Ascending aorta (tissue), 2 donors: Measurements from ENCODE around the gene DCXR. TPM values are rescaled to one million over a fixed set of nuclear protein-coding genes. Genes with fewer than 3 reads are reported as not detected.

Experiments
- DNase-seq, 2 donors: peaks; one replicate each; pipeline ENCODE4 v3.0.0-alpha.2; 2019; ENCODE audit warnings: low spot score in 2 of 2
- H3K27ac ChIP-seq, 2 donors: fragments of 200-600 bp; sonication (generic); one replicate each; pipeline ENCODE4 v1.5.1; 2016 to 2017; ENCODE audit warnings: mild to moderate bottlenecking in 1 of 2
- H3K27me3 ChIP-seq: fragments of 200-600 bp; sonication (generic); one replicate; pipeline ENCODE4 v1.5.1; 2017
- H3K36me3 ChIP-seq, 2 donors: fragments of 200-600 bp; sonication (generic); one replicate each; pipeline ENCODE4 v1.5.1; 2016
- H3K4me1 ChIP-seq, 2 donors: fragments of 200-600 bp; sonication (generic); one replicate each; pipeline ENCODE4 v1.5.1; 2016 to 2017; ENCODE audit warnings: mild to moderate bottlenecking in 1 of 2
- H3K4me3 ChIP-seq, 2 donors: fragments of 200-600 bp; sonication (generic); one replicate each; pipeline ENCODE4 v1.5.1; 2016 to 2017; ENCODE audit warnings: mild to moderate bottlenecking in 1 of 2
- H3K9me3 ChIP-seq, 2 donors: fragments of 200-600 bp; sonication (generic); one replicate each; pipeline ENCODE4 v1.5.1; 2016
- intact Hi-C: fragments of 100-400 bp; cut with DNase I; formaldehyde crosslinking; loops from one replicate; pipeline ENCODE4 v1.15.1; 2023
- total RNA-seq: library from RNA; depleted of rRNA; stranded (reverse); fragments of >200 nt; gene quantifications from one replicate; pipeline ENCODE4 v1.1.0, GENCODE V29; 2016
- TF ChIP-seq, protein P1 (sequence below), 3 experiments: fragments of 200-600 bp in 2 of 3; fragments of 450-650 bp in 1 of 3; sonication (generic) in 2 of 3; IDR thresholded peaks; one replicate each; pipeline ENCODE4 v1.5.1; 2016 to 2019; ENCODE audit warnings: antibody characterized with exemption in 3 of 3, mild to moderate bottlenecking in 1 of 3, moderate library complexity in 1 of 3

The DCXR gene
- total RNA-seq, 1 donor from 2014 or later, result 160 TPM

DNA sequence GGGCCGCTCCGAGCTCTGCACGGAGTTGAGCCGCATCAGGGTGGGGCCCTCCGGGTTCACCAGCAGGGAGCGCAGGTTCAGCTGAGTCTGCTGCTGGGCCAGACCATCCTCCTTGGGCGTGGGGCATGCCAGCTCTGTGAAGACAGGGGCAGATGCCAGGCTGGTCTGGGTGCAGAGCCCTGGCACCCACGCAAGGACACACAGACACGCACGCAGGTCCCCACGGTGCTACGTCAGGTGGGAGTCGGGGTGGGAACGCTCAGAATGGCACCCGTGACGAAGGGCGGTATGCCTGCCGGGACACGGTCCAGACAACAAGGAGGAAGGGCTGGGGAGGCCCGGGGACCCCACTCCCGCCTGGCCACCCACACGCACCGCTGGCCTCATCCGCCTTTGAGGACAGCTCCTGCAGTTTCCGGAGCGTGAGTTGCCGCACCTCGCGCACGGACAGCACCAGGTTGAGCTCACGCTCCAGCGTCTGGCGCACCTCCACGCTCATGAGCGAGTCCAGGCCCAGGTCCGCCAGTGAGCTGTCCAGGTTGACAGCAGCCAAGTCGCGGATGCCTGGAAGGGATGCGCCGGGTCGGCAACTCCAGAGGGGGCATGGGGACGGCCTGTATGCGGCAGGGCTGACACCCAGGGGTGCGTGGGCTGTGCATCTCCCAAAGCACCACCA lies 43.4 kb upstream of the DCXR start:
- TF ChIP-seq, protein P1, sequence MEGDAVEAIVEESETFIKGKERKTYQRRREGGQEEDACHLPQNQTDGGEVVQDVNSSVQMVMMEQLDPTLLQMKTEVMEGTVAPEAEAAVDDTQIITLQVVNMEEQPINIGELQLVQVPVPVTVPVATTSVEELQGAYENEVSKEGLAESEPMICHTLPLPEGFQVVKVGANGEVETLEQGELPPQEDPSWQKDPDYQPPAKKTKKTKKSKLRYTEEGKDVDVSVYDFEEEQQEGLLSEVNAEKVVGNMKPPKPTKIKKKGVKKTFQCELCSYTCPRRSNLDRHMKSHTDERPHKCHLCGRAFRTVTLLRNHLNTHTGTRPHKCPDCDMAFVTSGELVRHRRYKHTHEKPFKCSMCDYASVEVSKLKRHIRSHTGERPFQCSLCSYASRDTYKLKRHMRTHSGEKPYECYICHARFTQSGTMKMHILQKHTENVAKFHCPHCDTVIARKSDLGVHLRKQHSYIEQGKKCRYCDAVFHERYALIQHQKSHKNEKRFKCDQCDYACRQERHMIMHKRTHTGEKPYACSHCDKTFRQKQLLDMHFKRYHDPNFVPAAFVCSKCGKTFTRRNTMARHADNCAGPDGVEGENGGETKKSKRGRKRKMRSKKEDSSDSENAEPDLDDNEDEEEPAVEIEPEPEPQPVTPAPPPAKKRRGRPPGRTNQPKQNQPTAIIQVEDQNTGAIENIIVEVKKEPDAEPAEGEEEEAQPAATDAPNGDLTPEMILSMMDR (IDR thresholded peaks at IDR 0.05), result no peak
- Histone ChIP-seq H3K9me3 (no peaks in the 10 kb centered on the region), H3K27me3 (no peaks in the 10 kb centered on the region), H3K4me1 (no peaks in the 10 kb centered on the region), H3K36me3 (peaks cover 65 to 76% of the 10 kb centered on the region in 2 donors), H3K4me3 (no peak overlapping the region), H3K27ac (no peak overlapping the region)
- intact Hi-C loops, result no loop called here
- DNase-seq, result no peak

DNA sequence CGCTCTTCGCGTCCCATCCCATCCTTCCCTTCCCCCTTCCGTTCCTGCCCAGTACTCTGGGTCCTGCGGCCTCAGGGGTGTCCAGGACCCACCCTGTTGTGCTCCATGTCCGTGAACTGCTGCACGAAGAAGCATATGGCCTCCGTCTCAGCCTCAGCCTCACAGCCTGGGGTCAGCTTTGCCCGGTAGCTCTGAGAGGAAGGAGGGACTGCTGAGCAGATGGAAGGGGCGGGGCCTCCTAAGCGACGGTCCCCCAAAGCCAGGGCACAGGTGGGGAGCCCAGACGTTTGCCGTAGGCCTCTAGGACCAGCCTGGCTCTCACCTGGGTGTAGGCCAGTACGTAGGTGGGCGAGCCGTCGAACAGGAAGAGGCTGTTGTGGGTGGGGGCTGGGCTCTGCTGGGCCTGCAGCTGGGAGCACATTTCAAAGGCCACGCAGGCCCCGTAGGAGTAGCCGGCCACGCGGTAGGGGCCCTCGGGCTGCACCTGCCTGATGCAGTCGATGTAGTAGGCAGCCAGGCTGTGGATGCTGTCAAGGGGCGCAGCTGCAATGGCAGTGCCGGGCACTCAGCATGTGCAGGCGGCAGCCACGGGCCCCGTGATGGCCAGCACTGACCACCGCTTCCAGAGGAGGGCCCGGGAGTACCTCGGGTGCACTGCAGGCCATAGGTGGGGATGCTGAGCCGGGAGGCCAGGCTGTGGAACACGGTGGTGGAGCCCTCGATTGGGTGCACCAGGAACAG lies 42.7 kb upstream of the DCXR start:
- DNase-seq, result no peak
- Histone ChIP-seq H3K27ac (no peak overlapping the region), H3K4me3 (no peak overlapping the region), H3K4me1 (no peaks in the 10 kb centered on the region), H3K36me3 (peaks cover 59 to 69% of the 10 kb centered on the region in 2 donors), H3K27me3 (no peaks in the 10 kb centered on the region), H3K9me3 (no peaks in the 10 kb centered on the region)
- TF ChIP-seq, protein P1 (IDR thresholded peaks at IDR 0.05), result no peak
- intact Hi-C loops, result no loop called here

DNA sequence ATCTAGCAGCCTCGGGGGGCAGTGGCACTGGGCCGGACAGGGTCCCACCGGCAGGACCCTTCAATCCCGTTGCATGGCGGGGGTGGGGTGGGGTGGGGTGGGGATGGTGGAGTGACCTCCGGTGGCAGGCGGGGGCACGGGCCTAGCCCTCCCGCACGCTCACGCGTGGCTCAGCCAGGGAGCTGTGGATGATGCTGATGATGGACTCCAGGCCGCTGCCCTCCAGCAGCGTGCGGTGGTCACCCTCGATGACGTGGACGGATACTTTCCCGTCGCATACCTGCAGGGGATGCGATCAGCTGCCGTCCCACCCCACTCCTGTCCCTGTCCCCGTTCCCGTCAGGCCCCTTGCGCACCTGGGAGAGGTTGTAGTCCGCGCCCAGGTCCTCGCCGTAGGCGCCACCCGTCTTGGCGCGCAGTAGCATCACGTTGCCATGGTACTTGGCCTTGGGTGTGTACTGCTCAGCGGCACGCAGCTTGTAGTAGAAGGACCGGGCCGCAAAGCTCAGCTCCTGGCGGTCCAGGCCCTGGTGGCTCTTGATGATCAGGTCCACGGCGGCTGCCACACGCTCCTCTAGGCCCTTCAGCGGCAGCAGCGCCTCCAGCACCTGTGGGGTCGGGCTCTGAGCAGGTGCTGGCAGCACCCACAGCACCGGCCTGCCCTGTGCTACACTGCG lies 41.6 kb upstream of the DCXR start:
- Histone ChIP-seq H3K27ac (no peak overlapping the region), H3K9me3 (no peaks in the 10 kb centered on the region), H3K4me3 (no peak overlapping the region), H3K4me1 (no peaks in the 10 kb centered on the region), H3K36me3 (peaks cover 49 to 58% of the 10 kb centered on the region in 2 donors), H3K27me3 (no peaks in the 10 kb centered on the region)
- DNase-seq, result no peak
- TF ChIP-seq, protein P1 (IDR thresholded peaks at IDR 0.05), result no peak
- intact Hi-C loops, result no loop called here

DNA sequence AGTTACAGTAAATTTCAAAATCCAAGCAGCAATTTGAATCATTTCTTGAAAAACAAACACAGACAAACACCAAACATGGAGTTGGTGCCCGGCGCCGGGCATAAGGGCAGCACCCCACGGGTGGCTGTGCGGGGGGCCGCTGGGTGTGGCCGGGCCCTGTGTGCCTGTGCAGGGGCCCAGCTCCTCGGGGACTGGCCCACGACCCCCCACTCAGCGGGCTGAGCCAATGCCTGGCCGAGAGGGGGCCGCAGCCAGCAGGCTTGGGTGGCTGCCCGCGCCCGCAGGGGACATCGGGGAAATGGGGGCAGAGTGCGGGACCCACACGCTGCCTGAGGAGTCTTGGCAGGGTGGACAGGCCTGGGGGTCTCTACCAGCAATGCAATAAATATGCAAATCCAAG lies 40.9 kb upstream of the DCXR start:
- no peaks in the 10 kb centered on the region for H3K27me3 ChIP-seq
- H3K9me3 ChIP-seq, result no peaks in the 10 kb centered on the region
- H3K36me3 ChIP-seq, result peaks cover 42 to 51% of the 10 kb centered on the region in 2 donors
- intact Hi-C loops, result no loop called here
- H3K4me3 ChIP-seq, result no peak overlapping the region
- H3K4me1 ChIP-seq, result no peaks in the 10 kb centered on the region
- H3K27ac ChIP-seq, result no peak overlapping the region
- no peak for DNase-seq
- TF ChIP-seq, protein P1 (IDR thresholded peaks at IDR 0.05), result no peak

DNA sequence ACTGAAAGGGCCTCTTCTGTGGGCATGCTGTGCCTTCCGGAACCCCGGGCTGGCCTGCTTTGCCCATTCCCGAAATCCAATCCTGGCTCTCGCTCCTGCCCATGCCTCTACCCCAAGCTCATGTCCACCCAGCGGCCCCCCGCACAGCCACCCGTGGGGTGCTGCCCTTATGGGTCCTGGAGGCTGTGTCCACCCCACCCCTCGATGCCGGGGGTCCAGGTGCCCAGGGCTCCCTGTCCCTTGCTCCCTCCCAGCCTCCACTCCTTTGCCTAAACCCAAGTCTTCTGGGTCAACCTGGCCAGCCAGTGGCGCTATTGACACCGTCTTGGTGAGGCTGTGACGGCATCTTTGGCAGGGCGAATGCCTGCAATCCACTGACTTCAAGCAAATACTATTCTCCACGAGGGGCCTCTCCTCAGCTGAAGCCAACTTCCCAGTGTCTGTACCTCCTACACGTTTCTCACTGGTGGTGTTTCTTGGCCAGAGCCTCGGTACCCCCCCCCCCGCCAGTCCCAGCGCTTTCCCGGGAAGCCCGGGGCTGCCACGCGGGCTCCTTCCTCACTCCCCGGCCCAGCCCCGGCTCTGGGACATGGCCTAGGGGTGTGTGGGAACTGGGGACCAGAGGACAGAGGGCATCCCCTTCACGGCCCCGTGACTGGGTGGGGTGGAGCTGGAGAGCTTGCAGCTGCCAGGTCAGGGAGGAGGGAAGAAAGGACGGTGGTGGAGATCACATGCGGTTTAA lies 40.3 kb upstream of the DCXR start:
- Histone ChIP-seq H3K9me3 (no peaks in the 10 kb centered on the region), H3K27me3 (no peaks in the 10 kb centered on the region), H3K27ac (no peak overlapping the region), H3K4me1 (no peaks in the 10 kb centered on the region), H3K36me3 (peaks cover 35 to 44% of the 10 kb centered on the region in 2 donors), H3K4me3 (no peak overlapping the region)
- DNase-seq, result no peak
- intact Hi-C loops, result no loop called here
- TF ChIP-seq, protein P1 (IDR thresholded peaks at IDR 0.05), result no peak
